GM18499 (cell line): ENCODE data around the gene SYT4.
"Not testable (repeated sequence)": the region's sequence is repeated elsewhere in the genome, so short reads cannot be mapped to it uniquely, and the experiment has no call there.

Experiments used
- ATAC-seq: cut with Tn5 transposase; IDR thresholded peaks from one replicate; pipeline ENCODE4 v1.9.1; 2021; ENCODE audit warnings: moderate number of reproducible peaks; ENCODE audit not compliant: insufficient read depth, unreplicated experiment

The SYT4 gene, protein sequence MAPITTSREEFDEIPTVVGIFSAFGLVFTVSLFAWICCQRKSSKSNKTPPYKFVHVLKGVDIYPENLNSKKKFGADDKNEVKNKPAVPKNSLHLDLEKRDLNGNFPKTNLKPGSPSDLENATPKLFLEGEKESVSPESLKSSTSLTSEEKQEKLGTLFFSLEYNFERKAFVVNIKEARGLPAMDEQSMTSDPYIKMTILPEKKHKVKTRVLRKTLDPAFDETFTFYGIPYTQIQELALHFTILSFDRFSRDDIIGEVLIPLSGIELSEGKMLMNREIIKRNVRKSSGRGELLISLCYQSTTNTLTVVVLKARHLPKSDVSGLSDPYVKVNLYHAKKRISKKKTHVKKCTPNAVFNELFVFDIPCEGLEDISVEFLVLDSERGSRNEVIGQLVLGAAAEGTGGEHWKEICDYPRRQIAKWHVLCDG

DNA sequence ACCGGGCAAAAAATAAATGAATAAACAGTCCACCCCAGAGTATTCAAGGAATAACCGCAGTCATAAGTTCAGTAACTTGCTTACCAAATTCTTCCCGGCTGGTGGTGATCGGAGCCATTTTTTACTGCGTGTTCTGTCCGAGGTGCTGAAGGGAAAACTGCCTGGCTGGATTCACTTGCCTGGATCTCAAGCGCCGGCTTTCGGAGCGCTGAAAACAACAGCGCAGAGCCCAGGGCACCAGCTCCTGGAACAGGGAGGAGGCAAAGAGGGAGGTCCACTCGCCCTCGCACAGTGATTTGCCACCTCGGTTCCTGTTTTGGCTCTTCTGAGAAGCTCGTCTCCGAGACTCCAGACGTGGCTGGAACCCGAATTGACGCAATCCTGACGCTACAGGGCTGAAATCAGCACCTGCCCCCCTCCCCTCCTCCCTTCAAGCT lies at the start of gene SYT4:
TSS of gene SYT4 (minus strand) at position 327 of the 437 bp plus-strand sequence. CDS start at position 118, 209 bp downstream.
- no peak for ATAC-seq

DNA sequence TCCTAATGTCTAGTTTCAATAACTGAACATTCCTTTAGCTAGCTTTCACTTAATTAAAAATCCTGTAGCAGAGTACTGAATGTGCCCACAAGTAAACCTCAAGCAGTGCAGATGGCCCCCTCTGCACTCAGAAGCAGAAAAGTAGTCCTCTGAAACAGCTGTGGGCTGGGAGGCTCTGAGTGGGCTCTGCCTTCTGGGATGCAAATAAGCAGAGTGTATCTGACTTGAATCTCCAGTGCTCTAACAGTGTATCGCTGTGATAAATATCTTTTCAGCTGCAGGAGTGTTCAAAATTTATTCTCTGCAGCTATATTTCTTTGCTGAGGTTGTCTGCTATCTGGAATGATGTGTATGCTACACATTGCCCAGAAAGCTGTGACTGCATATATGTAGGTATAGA lies 44.8 kb upstream of the SYT4 start:
- no peak for ATAC-seq

- no peak for ATAC-seq
Observed at GRCh38 chr18:43314941-43315340, 37.7 kb upstream of the SYT4 start.

DNA sequence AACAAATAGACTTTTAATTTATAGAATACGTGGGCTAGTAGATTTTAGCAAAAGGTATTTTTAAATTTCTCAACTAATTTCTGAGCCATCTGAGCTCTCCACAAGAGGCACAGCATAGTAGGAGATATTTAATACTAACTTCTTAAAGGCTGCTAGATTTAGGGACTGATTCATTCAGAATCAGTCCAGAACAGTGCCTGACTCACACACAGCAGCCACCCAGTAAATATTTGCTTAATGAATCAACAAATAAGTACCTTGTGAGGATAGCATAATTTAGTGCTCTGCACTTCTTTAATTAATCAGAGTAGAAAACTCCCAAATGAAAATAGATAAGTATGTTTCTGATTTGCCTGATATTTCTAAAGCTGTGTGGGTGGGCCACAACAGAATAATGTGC lies 35.6 kb upstream of the SYT4 start:
- ATAC-seq: no peak

GRCh38 chr18:43310239-43310638 lies 32.9 kb upstream of the SYT4 start:
- ATAC-seq: no peak

- no peak for ATAC-seq
Observed at GRCh38 chr18:43303376-43303775, 26.1 kb upstream of the SYT4 start.

GRCh38 chr18:43286187-43286586 lies 8.9 kb upstream of the SYT4 start:
- ATAC-seq: not testable (repeated sequence)

GRCh38 chr18:43283299-43283698 lies 6.0 kb upstream of the SYT4 start:
- ATAC-seq: no peak

DNA sequence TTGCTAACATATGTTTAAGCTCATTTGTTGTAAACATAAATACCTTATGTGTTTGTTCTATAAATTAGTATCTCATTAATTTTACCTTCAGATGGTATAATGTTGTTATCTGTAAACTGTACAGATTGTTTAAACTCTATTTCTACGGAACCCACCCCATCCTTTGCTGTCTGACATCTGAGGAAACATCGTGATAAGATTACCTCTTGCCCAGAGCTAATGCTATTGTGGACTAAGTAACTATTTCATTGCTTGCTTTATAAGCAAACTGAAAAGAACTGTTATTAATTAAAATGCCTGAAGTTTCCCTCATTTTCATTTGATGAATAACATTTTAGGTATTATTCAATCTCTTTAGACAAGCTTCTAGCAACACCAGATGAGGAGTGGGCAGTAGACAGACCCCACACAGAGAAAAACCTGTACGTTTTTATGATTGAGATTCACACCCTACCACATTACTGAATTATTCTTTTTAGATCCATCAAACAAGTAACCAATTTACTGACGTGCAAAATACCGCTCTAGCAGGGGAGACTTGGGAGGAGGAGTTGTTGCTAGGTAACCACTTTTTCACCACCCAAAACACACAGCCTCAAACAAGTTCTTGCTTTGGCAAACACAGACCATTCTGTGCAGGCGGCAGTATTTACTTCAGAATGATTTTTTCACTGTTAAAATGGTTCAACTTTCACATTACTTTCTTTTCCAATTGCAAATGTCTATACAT lies 1.9 kb upstream of the SYT4 start:
- ATAC-seq: no peak

DNA sequence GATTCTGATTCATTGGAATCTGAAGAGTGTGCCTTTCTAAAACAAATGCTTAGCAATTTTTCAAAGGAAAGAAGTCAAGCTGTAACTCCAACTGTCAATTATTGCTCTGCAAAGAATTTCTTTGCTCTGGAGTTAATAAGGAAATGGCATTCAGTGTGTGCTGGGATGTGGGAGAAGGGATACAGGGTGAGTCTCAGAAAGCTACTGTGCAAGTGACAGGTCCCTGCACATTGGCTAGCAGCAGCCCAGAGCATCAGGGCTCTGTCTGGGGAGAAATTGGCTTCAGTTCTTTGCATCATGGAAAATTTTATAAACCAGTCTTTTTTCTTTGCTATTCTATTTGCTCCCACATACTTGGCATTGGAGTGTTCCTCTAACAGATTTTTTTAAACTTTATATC lies 1.1 kb upstream of the SYT4 start:
- no peak for ATAC-seq

GRCh38 chr18:43276491-43276890 lies 799 bp downstream of the SYT4 start:
- no peak for ATAC-seq

DNA sequence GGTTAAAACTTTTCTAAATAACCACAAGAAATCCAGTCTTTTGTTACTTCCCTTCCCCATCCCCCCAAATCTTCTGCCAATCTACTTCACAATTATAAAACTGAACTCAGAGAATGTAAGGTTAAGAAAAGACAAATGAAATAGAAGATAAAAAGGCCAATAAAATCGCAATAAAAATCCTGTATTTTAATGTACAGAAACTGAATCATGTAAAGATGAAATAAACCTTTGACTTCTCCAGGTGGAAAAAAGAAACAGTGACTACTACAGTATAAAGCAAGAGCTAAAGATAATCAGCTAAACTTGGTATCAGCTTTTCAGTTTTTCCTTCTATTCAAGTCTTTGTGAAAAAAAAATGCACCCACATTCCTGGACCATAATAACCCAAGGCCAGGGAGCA lies 1.7 kb downstream of the SYT4 start:
- ATAC-seq: no peak

- ATAC-seq: no peak
Observed at GRCh38 chr18:43274526-43274925, 2.8 kb downstream of the SYT4 start.

- peak; percentile 74 for ATAC-seq
Observed at GRCh38 chr18:43271593-43272432, 5.5 kb downstream of the SYT4 start.

GRCh38 chr18:43267818-43268217 lies 9.5 kb downstream of the SYT4 start:
- no peak for ATAC-seq

- ATAC-seq: no peak
Observed at GRCh38 chr18:43265465-43265864, 11.8 kb downstream of the SYT4 start.

- ATAC-seq: no peak
Observed at GRCh38 chr18:43248610-43249249, 28.6 kb downstream of the SYT4 start.

- no peak for ATAC-seq
Observed at GRCh38 chr18:43247944-43248343, 29.3 kb downstream of the SYT4 start.

- ATAC-seq: no peak
Observed at GRCh38 chr18:43238429-43238828, 38.9 kb downstream of the SYT4 start.

- ATAC-seq: no peak
Observed at GRCh38 chr18:43236921-43237320, 40.4 kb downstream of the SYT4 start.
